Mesendoderm (in vitro differentiated cells): ENCODE results near the gene UBE2Q2.
"Not testable (repeated sequence)": the region's sequence is repeated elsewhere in the genome, so short reads cannot be mapped to it uniquely, and the experiment has no call there.

Experiments used
- DNase-seq: peaks from one replicate; pipeline ENCODE4 v3.0.0; 2013
- H2AK5ac ChIP-seq: 2 replicates; pipeline ENCODE4 v1.6.1; 2013; ENCODE audit warnings: low read length, inconsistent platforms
- H2BK120ac ChIP-seq: 2 replicates; pipeline ENCODE4 v1.6.1; 2013; ENCODE audit warnings: low read depth, mild to moderate bottlenecking, low read length, moderate library complexity, mixed read lengths
- H2BK15ac ChIP-seq: replicated peaks from 2 replicates; pipeline ENCODE4 v1.6.1; 2013; ENCODE audit warnings: low read depth, mild to moderate bottlenecking, moderate library complexity
- H2BK5ac ChIP-seq: 2 replicates; pipeline ENCODE4 v1.6.1; 2013; ENCODE audit warnings: low read length, inconsistent platforms
- H3K18ac ChIP-seq: 2 replicates; pipeline ENCODE4 v1.6.1; 2013; ENCODE audit warnings: mild to moderate bottlenecking, low read length, mixed read lengths
- H3K23ac ChIP-seq: one replicate; pipeline ENCODE4 v1.6.1; 2013; ENCODE audit warnings: low read length
- H3K27ac ChIP-seq: 2 replicates; pipeline ENCODE4 v1.5.1; 2013; ENCODE audit warnings: low read depth, mild to moderate bottlenecking, inconsistent platforms, low read length, moderate library complexity
- H3K27me3 ChIP-seq: 2 replicates; pipeline ENCODE4 v1.6.1; 2013; ENCODE audit warnings: low read length, control low read depth, mild to moderate bottlenecking, inconsistent platforms; ENCODE audit not compliant: insufficient read depth, poor library complexity
- H3K36me3 ChIP-seq: 2 replicates; pipeline ENCODE4 v1.6.1; 2013; ENCODE audit warnings: low read length, inconsistent platforms; ENCODE audit not compliant: control insufficient read depth, insufficient read depth
- H3K4ac ChIP-seq: one replicate; pipeline ENCODE4 v1.6.1; 2013; ENCODE audit warnings: low read depth, mild to moderate bottlenecking, low read length, moderate library complexity
- H3K4me1 ChIP-seq: 2 replicates; pipeline ENCODE4 v1.6.1; 2013; ENCODE audit warnings: low read depth, low read length, inconsistent platforms; ENCODE audit not compliant: control insufficient read depth
- H3K4me2 ChIP-seq: 2 replicates; pipeline ENCODE4 v1.6.1; 2013; ENCODE audit warnings: low read length
- H3K4me3 ChIP-seq: 2 replicates; pipeline ENCODE4 v1.5.1; 2013; ENCODE audit warnings: mild to moderate bottlenecking, low read length
- H3K56ac ChIP-seq: one replicate; pipeline ENCODE4 v1.6.1; 2013; ENCODE audit warnings: low read length
- H3K79me1 ChIP-seq: 2 replicates; pipeline ENCODE4 v1.6.1; 2013; ENCODE audit warnings: low read length, inconsistent platforms
- H3K79me2 ChIP-seq: 2 replicates; pipeline ENCODE4 v1.6.1; 2013; ENCODE audit warnings: mild to moderate bottlenecking, low read length; ENCODE audit not compliant: control insufficient read depth, insufficient read depth
- H3K9ac ChIP-seq: 2 replicates; pipeline ENCODE4 v1.6.1; 2013; ENCODE audit warnings: low read length, inconsistent platforms
- H4K5ac ChIP-seq: one replicate; pipeline ENCODE4 v1.6.1; 2013; ENCODE audit warnings: low read length
- H4K8ac ChIP-seq: one replicate; pipeline ENCODE4 v1.6.1; 2013; ENCODE audit warnings: low read depth, mild to moderate bottlenecking, control low read depth, low read length, moderate library complexity
- WGBS: extraction: QIAGEN DNeasy Blood & Tissue Kit; methylation state at CpG from one replicate; pipeline ENCODE4 v1.1.7; 2013; ENCODE audit warnings: low lambda C conversion rate, missing lambda C conversion rate; ENCODE audit not compliant: insufficient coverage; ENCODE audit errors: extremely low coverage; 5-methylcytosine and 5-hydroxymethylcytosine counted together

Gene UBE2Q2

DNA sequence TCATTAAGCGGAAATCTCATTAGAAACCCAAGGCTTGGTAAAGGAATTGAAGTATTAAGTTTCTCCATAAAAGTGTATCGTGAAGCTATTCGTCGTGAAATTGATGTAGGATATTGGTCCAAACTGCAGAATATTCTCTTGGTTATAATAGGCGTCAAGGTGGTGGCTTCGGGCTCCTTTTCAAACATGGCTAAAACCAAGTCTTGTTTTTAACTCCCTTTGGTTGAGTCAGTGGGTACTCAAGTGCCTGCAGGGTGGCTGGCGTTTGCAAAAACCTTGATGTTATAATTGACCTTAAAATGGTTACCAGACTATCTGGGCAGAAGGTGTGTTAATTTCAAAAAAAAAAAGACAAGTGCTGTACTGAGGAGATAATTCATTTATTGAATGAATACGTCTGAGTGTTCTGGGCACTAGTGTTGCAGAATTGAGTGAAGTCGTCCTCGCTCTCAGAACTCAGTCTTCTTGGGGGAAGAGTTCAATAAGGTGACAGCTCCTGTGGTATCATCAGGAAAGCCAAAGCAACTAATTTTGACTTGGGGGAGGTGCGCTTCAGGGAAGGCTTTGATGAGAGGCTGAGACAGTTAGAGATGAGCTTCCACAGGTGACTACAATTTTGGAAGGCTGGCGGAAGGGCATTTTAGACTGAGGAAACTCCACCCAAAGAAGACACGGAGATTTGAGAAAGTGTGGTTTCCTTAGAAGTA, 1.5 kb downstream of the UBE2Q2 start:
- Histone ChIP-seq H3K4me1 (peaks cover 14% of the 10 kb centered on the region), H2BK5ac (no peak overlapping the region), H3K79me1 (peaks cover 12% of the 10 kb centered on the region), H3K36me3 (no peaks in the 10 kb centered on the region), H3K4me2 (peak overlapping the region; percentile 23), H3K27me3 (no peaks in the 10 kb centered on the region), H4K5ac (no peak overlapping the region), H3K79me2 (peaks cover 45% of the 10 kb centered on the region), H3K4me3 (peak overlapping the region; percentile 71), H4K8ac (no peak overlapping the region), H3K27ac (no peak overlapping the region), H3K56ac (peak overlapping the region; percentile 99), H3K18ac (no peak overlapping the region), H2BK15ac (no peak overlapping the region), H2BK120ac (no peak overlapping the region), H3K9ac (peak overlapping the region; percentile 98), H3K4ac (no peak overlapping the region), H3K23ac (no peak overlapping the region), H2AK5ac (no peak overlapping the region)
- WGBS, result no CpG with 5 or more reads among the region's 13 CpGs
- no peak for DNase-seq

DNA sequence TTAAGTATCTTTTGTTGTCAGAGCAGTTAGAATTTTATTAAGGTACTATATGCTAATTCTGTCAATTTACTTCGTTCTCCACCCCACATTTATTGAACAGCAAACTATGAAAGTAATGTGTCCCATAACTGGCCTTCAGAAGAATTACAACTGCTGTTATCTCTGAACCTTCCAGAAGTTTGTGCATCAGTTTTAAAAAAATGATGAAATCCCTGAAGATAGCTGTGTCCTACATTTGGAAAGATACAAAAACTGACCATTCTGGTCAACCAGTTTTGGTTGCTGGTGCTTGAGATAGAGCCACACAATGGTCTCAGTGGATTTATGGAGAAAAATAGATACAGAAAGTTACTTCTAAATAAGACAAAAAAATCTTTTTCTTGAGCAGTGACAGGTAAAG, 5.9 kb downstream of the UBE2Q2 start:
- no peak overlapping the region for H3K27ac ChIP-seq
- peaks cover 14% of the 10 kb centered on the region for H3K4me1 ChIP-seq
- H2AK5ac ChIP-seq, result no peak overlapping the region
- no peak overlapping the region for H3K4ac ChIP-seq
- H3K4me2 ChIP-seq, result no peak overlapping the region
- H2BK15ac ChIP-seq, result no peak overlapping the region
- H3K36me3 ChIP-seq, result no peaks in the 10 kb centered on the region
- no peak overlapping the region for H2BK5ac ChIP-seq
- H3K79me1 ChIP-seq, result peaks cover 17% of the 10 kb centered on the region
- no peak overlapping the region for H3K56ac ChIP-seq
- peaks cover 62% of the 10 kb centered on the region for H3K79me2 ChIP-seq
- H4K5ac ChIP-seq, result no peak overlapping the region
- H4K8ac ChIP-seq, result no peak overlapping the region
- WGBS, result no CpG with 5 or more reads among the region's 1 CpG
- H2BK120ac ChIP-seq, result no peak overlapping the region
- DNase-seq, result no peak
- H3K27me3 ChIP-seq, result no peaks in the 10 kb centered on the region
- H3K18ac ChIP-seq, result no peak overlapping the region
- no peak overlapping the region for H3K9ac ChIP-seq
- H3K23ac ChIP-seq, result no peak overlapping the region
- H3K4me3 ChIP-seq, result no peak overlapping the region

DNA sequence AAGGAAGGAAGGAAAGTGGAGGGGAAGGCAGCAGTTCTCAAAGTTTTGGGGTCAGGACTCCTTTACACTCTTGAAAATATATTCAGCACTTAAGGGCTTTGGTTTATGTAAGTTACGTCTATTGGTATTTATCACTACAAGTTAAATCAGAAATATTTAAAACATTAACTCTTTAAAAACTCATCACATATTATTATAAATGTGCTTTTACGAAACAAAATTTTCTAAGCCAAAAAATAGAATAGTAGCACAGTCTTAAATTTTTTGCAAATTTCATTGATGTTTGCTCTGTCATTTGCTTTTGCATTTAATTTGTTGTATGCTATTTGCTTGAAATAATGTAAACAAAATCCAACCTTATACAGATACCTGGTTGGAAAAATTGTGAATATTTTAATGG, 7.5 kb downstream of the UBE2Q2 start:
- no peak overlapping the region for H3K27ac ChIP-seq
- no peak overlapping the region for H2BK120ac ChIP-seq
- H3K4me1 ChIP-seq, result peaks cover 6% of the 10 kb centered on the region
- H3K18ac ChIP-seq, result no peak overlapping the region
- H3K23ac ChIP-seq, result no peak overlapping the region
- no peak overlapping the region for H3K56ac ChIP-seq
- H3K9ac ChIP-seq, result no peak overlapping the region
- H2BK5ac ChIP-seq, result no peak overlapping the region
- H3K79me1 ChIP-seq, result peaks cover 9% of the 10 kb centered on the region
- 100% methylated on average over 1 of the region's 2 CpGs for WGBS
- no peaks in the 10 kb centered on the region for H3K27me3 ChIP-seq
- no peak overlapping the region for H3K4me3 ChIP-seq
- no peak overlapping the region for H2AK5ac ChIP-seq
- H3K36me3 ChIP-seq, result no peaks in the 10 kb centered on the region
- no peak overlapping the region for H4K5ac ChIP-seq
- no peak overlapping the region for H3K4ac ChIP-seq
- H4K8ac ChIP-seq, result no peak overlapping the region
- DNase-seq, result no peak
- no peak overlapping the region for H2BK15ac ChIP-seq
- H3K79me2 ChIP-seq, result peaks cover 47% of the 10 kb centered on the region
- H3K4me2 ChIP-seq, result no peak overlapping the region

DNA sequence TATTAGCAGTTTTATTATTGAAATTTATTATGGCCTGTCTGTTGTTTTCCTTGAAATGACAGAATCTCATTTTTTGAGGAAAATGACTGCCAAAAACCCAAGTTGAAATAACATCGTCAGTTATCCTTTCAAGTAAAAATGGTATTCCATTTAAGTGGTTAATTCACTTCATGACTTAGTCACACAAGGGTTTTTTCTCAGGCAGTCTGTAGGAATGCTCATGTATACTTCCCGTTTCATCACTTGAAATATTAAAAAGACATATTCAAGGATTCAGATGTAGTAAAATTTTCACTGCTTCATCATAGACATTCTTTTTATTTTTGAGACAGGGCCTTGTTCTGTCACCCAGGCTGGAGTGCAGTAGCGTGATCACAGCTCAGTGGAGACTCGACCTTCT, 8.3 kb downstream of the UBE2Q2 start:
- not testable (repeated sequence) for H2BK15ac ChIP-seq, H3K18ac ChIP-seq, H3K23ac ChIP-seq, H3K4me3 ChIP-seq, H3K9ac ChIP-seq, H2AK5ac ChIP-seq, H3K4me2 ChIP-seq, H3K36me3 ChIP-seq, H3K27ac ChIP-seq, DNase-seq, H3K56ac ChIP-seq, H2BK5ac ChIP-seq, H3K27me3 ChIP-seq, H3K4me1 ChIP-seq, H4K5ac ChIP-seq, H3K79me1 ChIP-seq, H2BK120ac ChIP-seq, H4K8ac ChIP-seq, H3K4ac ChIP-seq
- no CpG with 5 or more reads among the region's 4 CpGs for WGBS
- H3K79me2 ChIP-seq, result peaks cover 40% of the 10 kb centered on the region

DNA sequence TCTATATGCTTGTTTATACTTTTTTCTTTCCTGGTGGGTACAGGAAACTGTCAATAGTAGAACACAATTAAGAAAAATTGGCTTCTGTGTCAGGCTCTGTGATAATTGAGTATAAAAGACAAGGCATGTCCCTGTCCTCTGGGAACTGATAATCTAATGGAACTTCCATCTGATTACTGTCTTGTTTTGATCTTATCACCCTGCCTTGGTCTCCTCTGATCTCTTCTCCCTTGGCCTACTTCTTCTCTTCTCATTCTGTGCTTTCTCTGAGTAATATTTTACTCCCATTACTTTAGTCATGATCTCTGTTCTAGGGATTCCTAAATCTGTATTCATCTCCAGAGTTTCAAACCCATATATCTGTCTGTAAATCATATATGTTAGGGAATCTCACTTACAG, 14.6 kb downstream of the UBE2Q2 start:
- Histone ChIP-seq H3K4me1 (no peaks in the 10 kb centered on the region), H2BK5ac (no peak overlapping the region), H3K36me3 (no peaks in the 10 kb centered on the region), H3K18ac (no peak overlapping the region), H2BK120ac (no peak overlapping the region), H3K23ac (no peak overlapping the region), H3K27me3 (no peaks in the 10 kb centered on the region), H3K9ac (no peak overlapping the region), H2BK15ac (no peak overlapping the region), H4K8ac (no peak overlapping the region), H3K79me2 (peaks cover 5% of the 10 kb centered on the region), H3K4me2 (no peak overlapping the region), H4K5ac (no peak overlapping the region), H3K4me3 (no peak overlapping the region), H3K79me1 (peaks cover 13% of the 10 kb centered on the region), H2AK5ac (no peak overlapping the region), H3K27ac (no peak overlapping the region), H3K4ac (no peak overlapping the region), H3K56ac (no peak overlapping the region)
- no peak for DNase-seq

DNA sequence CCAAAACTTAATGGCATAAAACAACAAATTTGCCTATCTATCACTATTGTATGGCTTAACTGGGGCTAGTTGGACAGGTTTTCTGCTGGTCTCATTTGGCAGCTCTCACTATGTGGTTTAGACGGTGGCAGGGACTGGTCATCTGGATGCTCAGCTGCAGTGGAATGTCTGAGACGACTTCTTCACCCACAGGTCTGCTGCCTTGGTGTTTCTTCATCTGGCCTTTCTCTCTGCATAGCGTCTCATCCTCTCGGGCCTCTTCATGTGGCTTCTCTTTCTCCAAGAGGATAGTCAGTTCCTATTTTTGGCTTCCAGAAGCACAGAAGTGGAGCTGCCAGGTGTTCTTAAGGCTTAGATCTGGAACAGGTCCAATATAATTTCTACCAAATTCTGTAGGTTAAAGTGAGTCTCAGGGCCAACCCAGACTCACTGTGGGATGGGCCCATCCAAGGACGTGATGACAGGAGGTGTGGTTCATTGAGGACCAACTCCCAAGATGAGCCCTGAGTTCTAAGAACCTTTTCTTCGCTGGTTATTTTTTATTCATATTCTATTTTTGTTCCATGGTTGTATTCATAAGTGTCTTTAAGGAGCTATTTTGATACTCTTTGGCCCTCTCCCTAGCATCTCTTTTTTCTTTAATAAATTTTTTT, 18.6 kb downstream of the UBE2Q2 start:
- no peak overlapping the region for H4K8ac ChIP-seq
- no peaks in the 10 kb centered on the region for H3K27me3 ChIP-seq
- no peak overlapping the region for H3K9ac ChIP-seq
- H3K56ac ChIP-seq, result no peak overlapping the region
- no peak overlapping the region for H2BK5ac ChIP-seq
- no peak overlapping the region for H3K23ac ChIP-seq
- no peak overlapping the region for H3K4me2 ChIP-seq
- no peak overlapping the region for H3K27ac ChIP-seq
- WGBS, result no CpG with 5 or more reads among the region's 6 CpGs
- H3K79me1 ChIP-seq, result peaks cover 10% of the 10 kb centered on the region
- H2AK5ac ChIP-seq, result no peak overlapping the region
- H3K4me3 ChIP-seq, result no peak overlapping the region
- no peak for DNase-seq
- no peak overlapping the region for H4K5ac ChIP-seq
- no peak overlapping the region for H3K18ac ChIP-seq
- no peak overlapping the region for H2BK15ac ChIP-seq
- H3K4ac ChIP-seq, result no peak overlapping the region
- no peaks in the 10 kb centered on the region for H3K4me1 ChIP-seq
- peaks cover 1% of the 10 kb centered on the region for H3K79me2 ChIP-seq
- H3K36me3 ChIP-seq, result no peaks in the 10 kb centered on the region
- no peak overlapping the region for H2BK120ac ChIP-seq
